BJ (cell line): ENCODE results near the gene DACT2. TPM values are rescaled to one million over a fixed set of nuclear protein-coding genes. Genes with fewer than 3 reads are reported as not detected.

ENCODE experiments used
- CTCF ChIA-PET: fragments of 350-600 bp; formaldehyde crosslinking; extraction: SDS; loops from one replicate; lab custom pipeline; 2021; ENCODE audit warnings: antibody characterized with exemption, inconsistent platforms; lab: Yijun Ruan, JAX
- POLR2A ChIA-PET: fragments of 300-600 bp; sonication (Branson Sonifier 250); formaldehyde crosslinking; extraction: SDS; loops from one replicate; lab custom pipeline; 2021; ENCODE audit warnings: antibody characterized with exemption; lab: Charles Lee
- DNase-seq: peaks from one replicate; pipeline ENCODE4 v3.0.0-alpha.2; 2011; ENCODE audit warnings: low read depth
- H3K27me3 ChIP-seq: 2 replicates; pipeline ENCODE4 v1.6.0; 2011; ENCODE audit warnings: low read length; ENCODE audit not compliant: control insufficient read depth, insufficient read depth
- H3K36me3 ChIP-seq: 2 replicates; pipeline ENCODE4 v1.5.1; 2011; ENCODE audit warnings: low read length; ENCODE audit not compliant: control insufficient read depth, insufficient read depth
- H3K4me3 ChIP-seq: 2 replicates; pipeline ENCODE4 v1.5.1; 2011; ENCODE audit warnings: low read depth, mild to moderate bottlenecking, control low read depth, low read length
- polyA plus RNA-seq: library from polyadenylated mRNA; depleted of rRNA; stranded (reverse); fragments of >200 nt; gene quantifications from 2 replicates; pipeline ENCODE4 v1.2.3, GENCODE V29; 2011
- TF ChIP-seq, protein P1 (sequence below): IDR thresholded peaks from 2 replicates; pipeline ENCODE4 v1.5.1; 2011; ENCODE audit warnings: low read depth, mild to moderate bottlenecking, control low read depth, inconsistent platforms, low read length, moderate library complexity; ENCODE audit not compliant: insufficient read depth

The DACT2 gene
- polyA plus RNA-seq, 1 experiment, result not detected

DNA sequence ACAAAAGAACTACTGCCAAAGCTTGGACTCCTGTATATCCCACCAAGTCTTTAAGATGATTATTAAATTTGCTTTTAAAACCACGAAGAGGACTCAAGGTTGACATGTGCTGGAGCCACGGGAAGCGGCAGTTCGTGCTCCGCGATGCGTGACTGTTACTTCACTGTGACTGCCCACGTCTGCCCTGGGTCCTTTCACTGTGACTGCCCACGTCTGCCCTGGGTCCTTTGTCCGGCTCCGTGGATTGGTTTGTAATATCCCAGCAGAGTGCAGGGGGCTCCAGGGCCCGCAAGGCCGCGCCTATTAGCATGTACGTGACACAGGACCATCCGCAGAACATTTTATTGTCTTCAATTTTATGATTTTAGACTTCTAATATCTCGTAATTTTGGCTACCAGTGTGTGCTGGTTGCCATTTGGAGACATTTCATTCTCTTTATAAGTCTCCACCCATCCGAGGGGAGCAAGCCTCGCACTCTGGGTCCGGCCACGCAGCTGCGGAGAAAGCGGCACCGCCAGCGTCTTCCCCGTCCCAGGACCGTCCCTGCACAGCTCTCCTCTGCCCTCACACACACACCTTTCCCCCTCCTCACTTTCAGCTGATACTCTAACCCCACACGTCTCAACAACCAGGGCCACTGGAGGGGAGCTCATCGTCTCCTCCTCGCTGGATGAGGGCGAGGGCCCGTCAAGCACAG is 42.9 kb downstream of the DACT2 start:
- POLR2A ChIA-PET, result no interaction called here
- CTCF ChIA-PET, result no interaction called here
- TF ChIP-seq, protein P1, sequence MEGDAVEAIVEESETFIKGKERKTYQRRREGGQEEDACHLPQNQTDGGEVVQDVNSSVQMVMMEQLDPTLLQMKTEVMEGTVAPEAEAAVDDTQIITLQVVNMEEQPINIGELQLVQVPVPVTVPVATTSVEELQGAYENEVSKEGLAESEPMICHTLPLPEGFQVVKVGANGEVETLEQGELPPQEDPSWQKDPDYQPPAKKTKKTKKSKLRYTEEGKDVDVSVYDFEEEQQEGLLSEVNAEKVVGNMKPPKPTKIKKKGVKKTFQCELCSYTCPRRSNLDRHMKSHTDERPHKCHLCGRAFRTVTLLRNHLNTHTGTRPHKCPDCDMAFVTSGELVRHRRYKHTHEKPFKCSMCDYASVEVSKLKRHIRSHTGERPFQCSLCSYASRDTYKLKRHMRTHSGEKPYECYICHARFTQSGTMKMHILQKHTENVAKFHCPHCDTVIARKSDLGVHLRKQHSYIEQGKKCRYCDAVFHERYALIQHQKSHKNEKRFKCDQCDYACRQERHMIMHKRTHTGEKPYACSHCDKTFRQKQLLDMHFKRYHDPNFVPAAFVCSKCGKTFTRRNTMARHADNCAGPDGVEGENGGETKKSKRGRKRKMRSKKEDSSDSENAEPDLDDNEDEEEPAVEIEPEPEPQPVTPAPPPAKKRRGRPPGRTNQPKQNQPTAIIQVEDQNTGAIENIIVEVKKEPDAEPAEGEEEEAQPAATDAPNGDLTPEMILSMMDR, result no peak

DNA sequence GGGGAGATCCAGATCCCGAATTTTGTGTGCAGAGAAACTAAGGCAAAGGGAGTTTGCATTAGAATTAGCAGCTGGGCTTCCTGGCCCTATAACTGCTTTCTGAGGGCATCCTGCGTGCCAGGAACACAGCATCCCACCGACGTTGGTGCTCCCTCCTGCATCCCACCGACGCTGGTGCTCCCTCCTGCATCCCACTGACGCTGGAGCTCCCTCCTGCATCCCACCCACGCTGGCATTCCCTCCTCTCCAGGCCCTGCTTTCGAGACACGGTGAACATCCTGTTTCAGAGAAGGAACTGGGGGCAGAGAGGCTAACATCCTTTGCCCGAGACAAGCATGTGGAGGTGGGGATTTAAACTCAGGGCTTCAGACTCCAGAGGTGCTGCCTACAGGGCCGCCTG is 44.4 kb downstream of the DACT2 start:
- Histone ChIP-seq H3K36me3 (no peaks in the 10 kb centered on the region), H3K27me3 (no peaks in the 10 kb centered on the region), H3K4me3 (no peak overlapping the region)
- TF ChIP-seq, protein P1, result no peak
- DNase-seq, result no peak
- POLR2A ChIA-PET, result no interaction called here
- CTCF ChIA-PET, result no interaction called here

More for the DNA sequence above, 42.9 kb downstream of the DACT2 start:
- H3K36me3 ChIP-seq, result no peaks in the 10 kb centered on the region
- H3K4me3 ChIP-seq, result no peak overlapping the region
- no peak for DNase-seq
- no peaks in the 10 kb centered on the region for H3K27me3 ChIP-seq

- ChIA-PET CTCF (no interaction called here), POLR2A (no interaction called here)
- Histone ChIP-seq H3K27me3 (no peaks in the 10 kb centered on the region), H3K4me3 (no peak overlapping the region), H3K36me3 (no peaks in the 10 kb centered on the region)
- TF ChIP-seq, protein P1, result no peak
- DNase-seq, result no peak
Observed at GRCh38 chr6:168274037-168274952, 45.3 kb downstream of the DACT2 start.

DNA sequence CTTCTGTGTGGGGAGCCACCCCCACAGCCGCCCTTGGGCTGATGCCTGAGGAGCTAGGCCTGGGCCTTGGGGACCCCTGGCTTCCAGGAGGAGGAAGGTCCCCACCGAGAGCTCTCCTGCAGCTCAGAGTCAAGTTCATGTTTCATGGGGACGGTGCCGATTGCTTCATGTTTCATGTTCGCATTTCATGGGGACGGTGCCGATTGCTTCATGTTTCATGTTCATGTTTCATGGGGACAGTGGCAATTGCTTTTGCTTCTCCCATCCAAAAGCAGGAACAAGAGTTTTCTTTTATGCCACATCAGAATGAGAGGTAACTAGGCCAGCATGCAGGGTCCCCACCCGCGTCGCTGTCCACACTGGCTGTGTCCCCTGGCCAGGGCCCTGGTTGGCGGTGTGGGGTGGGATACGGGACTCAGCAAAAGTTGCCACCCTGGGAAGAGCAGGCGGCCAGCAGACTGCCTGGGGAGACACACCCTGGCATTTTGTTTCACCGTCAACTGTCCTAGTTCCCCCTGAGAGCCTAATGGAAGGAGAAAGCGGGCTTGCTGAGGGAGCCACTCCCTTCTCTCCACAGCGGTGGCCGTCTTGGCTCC is 46.0 kb downstream of the DACT2 start:
- no peak overlapping the region for H3K4me3 ChIP-seq
- H3K36me3 ChIP-seq, result no peaks in the 10 kb centered on the region
- ChIA-PET CTCF (no interaction called here), POLR2A (no interaction called here)
- no peak for DNase-seq
- H3K27me3 ChIP-seq, result no peaks in the 10 kb centered on the region
- TF ChIP-seq, protein P1, result no peak
